B cell (primary cell): Measurements from ENCODE around the gene DENND2A. TPM values are rescaled to one million over a fixed set of nuclear protein-coding genes. Genes with fewer than 3 reads are reported as not detected.

Experiments
- ATAC-seq: fragments of 200-7000 bp; cut with Tn5 transposase; one replicate; pipeline ENCODE4 v1.10.0; 2021; ENCODE audit warnings: low read depth, mild to moderate bottlenecking, moderate number of reproducible peaks, moderate library complexity
- CTCF ChIA-PET: fragments of 350-600 bp; sonication (Branson Sonifier 250); formaldehyde crosslinking; loops from one replicate; lab custom pipeline; 2021; ENCODE audit warnings: antibody characterized with exemption, inconsistent platforms; lab: Charles Lee
- POLR2A ChIA-PET: fragments of 350-600 bp; sonication (Branson Sonifier 250); formaldehyde crosslinking; loops from one replicate; lab custom pipeline; 2021; ENCODE audit warnings: antibody characterized with exemption; lab: Charles Lee
- DNase-seq: peaks from one replicate; pipeline ENCODE4 v3.0.0; 2013
- H2AFZ ChIP-seq: 2 replicates; pipeline ENCODE4 v1.6.1; 2012; ENCODE audit warnings: mild to moderate bottlenecking, low read depth, low read length; ENCODE audit not compliant: insufficient read depth, poor library complexity, severe bottlenecking
- H3K27ac ChIP-seq, 2 donors: 1 replicate in 1 of 2; 2 replicates in 1 of 2; pipeline ENCODE4 v1.5.1; 2012 to 2013; ENCODE audit warnings: low read length in 2 of 2, mild to moderate bottlenecking in 2 of 2, moderate library complexity in 1 of 2
- H3K27me3 ChIP-seq, 4 experiments: fragments of 200-600 bp in 1 of 4; sonication (generic) in 1 of 4; replicated peaks in 1 of 4; 1 replicate in 2 of 4; 2 replicates in 2 of 4; pipeline versions ENCODE4 v1.6.1 to v1.7.0; 2013 to 2016; ENCODE audit warnings: low read length in 3 of 4, mild to moderate bottlenecking in 2 of 4, mixed read lengths in 1 of 4, moderate library complexity in 1 of 4; ENCODE audit not compliant: insufficient read depth in 4 of 4, control insufficient read depth in 3 of 4; ENCODE audit errors: control extremely low read depth in 1 of 4
- H3K36me3 ChIP-seq, 2 experiments: replicated peaks in 1 of 2; 1 replicate in 1 of 2; 2 replicates in 1 of 2; pipeline versions ENCODE4 v1.6.1 to v1.7.1; 2013; ENCODE audit warnings: low read length in 1 of 2; ENCODE audit not compliant: insufficient read depth in 2 of 2, control insufficient read depth in 1 of 2; ENCODE audit errors: control extremely low read depth in 1 of 2, extremely low read depth in 1 of 2
- H3K4me1 ChIP-seq, 2 donors: fragments of 200-600 bp in 1 of 2; sonication (generic) in 1 of 2; 1 replicate in 1 of 2; 2 replicates in 1 of 2; pipeline versions ENCODE4 v1.5.1 to v1.6.1; 2013 to 2017; ENCODE audit warnings: low read length in 2 of 2; ENCODE audit not compliant: control insufficient read depth in 2 of 2, insufficient read depth in 2 of 2
- H3K4me2 ChIP-seq: replicated peaks from 2 replicates; pipeline ENCODE3; 2012; ENCODE audit warnings: mild to moderate bottlenecking, low read depth, low read length; ENCODE audit not compliant: poor library complexity, severe bottlenecking
- H3K4me3 ChIP-seq, 5 experiments: fragments of 200-600 bp in 1 of 5; sonication (generic) in 1 of 5; 1 replicate in 3 of 5; 2 replicates in 2 of 5; pipeline versions ENCODE4 v1.5.1 to v1.7.0; 2011 to 2016; ENCODE audit warnings: low read length in 4 of 5, mild to moderate bottlenecking in 4 of 5, low read depth in 2 of 5, control low read depth in 1 of 5, moderate library complexity in 1 of 5; ENCODE audit not compliant: insufficient read depth in 1 of 5; ENCODE audit errors: control extremely low read depth in 1 of 5, extremely low read depth in 1 of 5
- H3K79me2 ChIP-seq: fragments of 200-600 bp; sonication (generic); one replicate; pipeline ENCODE4 v1.6.0; 2016; ENCODE audit warnings: low read length; ENCODE audit not compliant: control insufficient read depth, insufficient read depth
- H3K9ac ChIP-seq: fragments of 200-600 bp; sonication (generic); 2 replicates; pipeline ENCODE4 v1.6.1; 2017; ENCODE audit warnings: mild to moderate bottlenecking, low read length, moderate library complexity
- H3K9me3 ChIP-seq, 3 donors: one replicate each; pipeline versions ENCODE4 v1.6.1 to v1.7.1; 2013; ENCODE audit warnings: low read length in 2 of 3; ENCODE audit not compliant: control insufficient read depth in 2 of 3, insufficient read depth in 1 of 3; ENCODE audit errors: control extremely low read depth in 1 of 3
- H4K20me1 ChIP-seq: 2 replicates; pipeline ENCODE4 v1.6.0; 2012; ENCODE audit warnings: mild to moderate bottlenecking, low read length; ENCODE audit not compliant: insufficient read depth, control insufficient read depth, poor library complexity, severe bottlenecking
- H3K27ac Mint-ChIP-seq: one replicate; pipeline ENCODE4 v1.8.0; 2021; ENCODE audit warnings: mixed read lengths
- H3K27me3 Mint-ChIP-seq: one replicate; pipeline ENCODE4 v1.8.0; 2021; ENCODE audit warnings: mixed read lengths
- H3K4me1 Mint-ChIP-seq: one replicate; pipeline ENCODE4 v1.8.0; 2021; ENCODE audit warnings: mixed read lengths
- H3K4me3 Mint-ChIP-seq: one replicate; pipeline ENCODE4 v1.8.0; 2021; ENCODE audit warnings: mixed read lengths
- H3K9me3 Mint-ChIP-seq: one replicate; pipeline ENCODE4 v1.8.0; 2022; ENCODE audit warnings: mixed read lengths; ENCODE audit not compliant: insufficient read depth
- EZH2 ChIP-seq: IDR thresholded peaks from 2 replicates; pipeline ENCODE4 v1.6.1; 2012; ENCODE audit warnings: borderline replicate concordance, low read depth, mild to moderate bottlenecking, moderate library complexity, low read length; ENCODE audit not compliant: insufficient read depth, poor library complexity, severe bottlenecking
- WGBS: methylation state at CpG from one replicate; pipeline ENCODE4 v1.1.5; 2013; ENCODE audit warnings: missing lambda C conversion rate; ENCODE audit not compliant: insufficient coverage; 5-methylcytosine and 5-hydroxymethylcytosine counted together
- intact Hi-C: fragments of 100-400 bp; cut with micrococcal nuclease; formaldehyde crosslinking; loops from one replicate; pipeline ENCODE4 v1.10.0; 2022
- polyA plus RNA-seq: library from polyadenylated mRNA; depleted of rRNA; stranded (reverse); fragments of >200 nt; gene quantifications from 2 replicates; pipeline ENCODE4 v1.2.3, GENCODE V29; 2012
- total RNA-seq, 2 donors: library from RNA; stranded (reverse); fragments of 120-200 nt in 1 of 2; gene quantifications; 1 replicate in 1 of 2; 2 replicates in 1 of 2; pipeline versions ENCODE4 v1.2.3 to v1.2.4, GENCODE V29; 2013 to 2022
- TF ChIP-seq, protein P1 (sequence below): fragments of 200-600 bp; IDR thresholded peaks from one replicate; pipeline ENCODE4 v1.8.0; 2022; ENCODE audit warnings: antibody characterized with exemption, mild to moderate bottlenecking

Gene DENND2A
- total and polyA plus RNA-seq, 2 donors (not counting 1 experiment from before 2014, with no cell fraction given), result 0.31 TPM; not detected in 1

DNA sequence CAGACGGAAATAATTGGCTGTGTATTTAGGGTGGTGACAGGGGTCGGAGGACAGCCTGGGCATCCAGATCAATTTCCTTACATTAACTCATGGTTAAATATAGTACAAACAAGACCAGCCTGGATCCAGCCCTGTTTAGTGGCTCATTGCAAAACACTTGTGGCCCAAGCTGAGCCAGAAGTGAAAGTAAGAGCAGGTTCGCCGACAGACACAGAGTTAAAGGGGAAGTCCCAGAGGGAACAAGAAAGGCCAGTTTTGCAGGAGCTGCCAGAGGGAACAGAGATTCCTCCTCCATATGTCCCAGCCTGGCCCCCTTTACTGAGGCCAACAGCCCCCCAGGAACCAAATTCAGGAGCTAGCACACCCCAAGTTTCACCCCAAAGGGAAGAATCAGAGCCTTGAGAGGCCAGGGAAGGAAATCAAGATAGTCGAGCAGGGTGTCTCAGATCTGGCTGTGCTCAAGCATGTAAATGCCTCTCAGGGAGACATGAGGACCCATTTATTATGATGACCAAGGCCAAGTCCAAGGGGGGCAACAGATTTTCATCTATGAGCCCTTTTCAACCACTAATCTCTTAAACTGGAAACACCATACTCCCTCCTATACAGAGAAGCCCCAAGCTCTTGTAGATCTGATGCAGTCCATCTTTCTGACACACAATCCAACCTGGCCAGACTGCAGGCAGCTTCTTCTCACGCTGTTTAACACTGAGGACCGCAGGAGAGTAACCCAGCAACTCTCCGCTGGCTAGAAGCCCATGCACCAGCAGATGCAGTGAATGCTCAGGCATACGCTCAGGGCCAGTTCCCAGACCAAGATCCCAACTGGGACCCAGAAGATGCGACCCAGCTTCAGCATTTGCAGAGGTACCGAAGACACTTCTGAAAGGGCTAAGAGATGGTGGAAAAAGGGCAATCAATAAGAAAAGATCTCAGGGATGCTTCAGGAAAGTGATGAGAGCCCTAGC is 16.2 kb upstream of the DENND2A start:
- peaks cover 15 to 19% of the 10 kb centered on the region in 2 donors for H3K4me1 ChIP-seq
- 62% methylated on average over 9 of the region's 11 CpGs for WGBS
- ATAC-seq (peak; percentile 91), DNase-seq (peak; percentile 68)
- no peak for TF ChIP-seq EZH2
- TF ChIP-seq, protein P1, sequence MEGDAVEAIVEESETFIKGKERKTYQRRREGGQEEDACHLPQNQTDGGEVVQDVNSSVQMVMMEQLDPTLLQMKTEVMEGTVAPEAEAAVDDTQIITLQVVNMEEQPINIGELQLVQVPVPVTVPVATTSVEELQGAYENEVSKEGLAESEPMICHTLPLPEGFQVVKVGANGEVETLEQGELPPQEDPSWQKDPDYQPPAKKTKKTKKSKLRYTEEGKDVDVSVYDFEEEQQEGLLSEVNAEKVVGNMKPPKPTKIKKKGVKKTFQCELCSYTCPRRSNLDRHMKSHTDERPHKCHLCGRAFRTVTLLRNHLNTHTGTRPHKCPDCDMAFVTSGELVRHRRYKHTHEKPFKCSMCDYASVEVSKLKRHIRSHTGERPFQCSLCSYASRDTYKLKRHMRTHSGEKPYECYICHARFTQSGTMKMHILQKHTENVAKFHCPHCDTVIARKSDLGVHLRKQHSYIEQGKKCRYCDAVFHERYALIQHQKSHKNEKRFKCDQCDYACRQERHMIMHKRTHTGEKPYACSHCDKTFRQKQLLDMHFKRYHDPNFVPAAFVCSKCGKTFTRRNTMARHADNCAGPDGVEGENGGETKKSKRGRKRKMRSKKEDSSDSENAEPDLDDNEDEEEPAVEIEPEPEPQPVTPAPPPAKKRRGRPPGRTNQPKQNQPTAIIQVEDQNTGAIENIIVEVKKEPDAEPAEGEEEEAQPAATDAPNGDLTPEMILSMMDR, result no peak
- peak overlapping the region; percentile 86 for H2AFZ ChIP-seq
- Mint-ChIP-seq H3K4me3 (peak overlapping the region; percentile 90), H3K9me3 (no peaks in the 10 kb centered on the region), H3K4me1 (peaks cover 22% of the 10 kb centered on the region), H3K27ac (peak overlapping the region; percentile 95), H3K27me3 (no peaks in the 10 kb centered on the region)
- peak overlapping the region; percentile 48 to 63 for H3K27ac ChIP-seq
- peak overlapping the region; percentile 70 for H3K4me2 ChIP-seq
- no peaks in the 10 kb centered on the region for H3K79me2 ChIP-seq
- H4K20me1 ChIP-seq, result no peaks in the 10 kb centered on the region
- intact Hi-C loops, result loop anchor here (2.0 kb wide), 2 partner anchors 16 to 178 kb away; partner anchors contain the start of genes ADCK2 and MKRN1
- H3K9me3 ChIP-seq, result no peaks in the 10 kb centered on the region
- peaks cover 0 to 4% (median 0%) of the 10 kb centered on the region in 4 experiments for H3K27me3 ChIP-seq
- peak overlapping the region in 3 of 5 experiments; percentile 19 to 55 (median 54) for H3K4me3 ChIP-seq
- ChIA-PET POLR2A (no interaction called here), CTCF (interaction anchor here (0.6 to 2.9 kb wide), 8 partner anchors 10 to 354 kb away, joined by 3 to 20 read pairs (median 6); no protein-coding TSS in a partner anchor)
- H3K36me3 ChIP-seq, result no peaks in the 10 kb centered on the region
- peak overlapping the region; percentile 61 for H3K9ac ChIP-seq
